ENCODE results near the gene SNAI3. TPM values are rescaled to one million over a fixed set of nuclear protein-coding genes. Genes with fewer than 3 reads are reported as not detected.

Gene SNAI3
- total RNA-seq, 4 donors from 2014 or later = 0.70 to 0.80 TPM; not detected in 2

DNA sequence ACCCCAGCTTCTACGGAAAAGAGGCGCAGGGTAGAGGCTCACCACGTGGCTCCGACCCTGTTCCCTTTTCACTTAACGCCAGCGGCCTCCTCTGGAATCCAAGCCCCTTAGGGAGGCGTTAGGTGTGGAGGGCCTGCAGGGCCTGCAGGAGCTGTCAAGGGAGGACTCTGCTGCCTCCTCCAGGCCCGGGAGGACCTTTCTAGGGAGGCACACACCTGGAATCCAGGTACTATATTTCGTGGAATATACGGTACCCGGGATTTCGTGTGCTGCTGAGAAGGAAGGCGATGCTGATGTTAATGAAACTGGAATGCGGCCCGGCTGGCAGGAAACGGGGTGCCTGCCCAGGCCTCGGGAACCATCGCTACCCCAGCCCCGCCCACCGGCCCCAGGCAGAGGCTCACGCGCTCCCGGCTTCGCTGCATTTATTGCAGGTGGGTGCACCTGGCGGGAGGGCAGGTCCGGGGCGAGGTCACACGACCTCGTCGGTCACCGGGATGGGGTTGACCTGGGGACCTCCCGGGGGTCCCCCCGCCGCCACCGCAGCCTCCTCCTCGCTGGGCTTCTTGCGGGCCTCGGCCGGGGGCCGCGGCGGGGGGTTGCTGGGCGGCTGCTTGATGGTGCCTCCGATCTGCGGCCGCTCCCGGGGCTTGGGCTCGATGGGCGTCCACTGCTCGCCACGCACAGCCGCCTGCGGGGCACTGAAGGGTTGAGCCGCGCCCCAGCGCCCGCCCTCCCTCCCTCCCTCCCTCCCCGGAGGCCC lies 43.2 kb downstream of the SNAI3 start:
- peaks cover 0 to 14% (median 0%) of the 10 kb centered on the region in 3 donors for H3K36me3 ChIP-seq
- no peak for DNase-seq
- H3K27me3 ChIP-seq = no peaks in the 10 kb centered on the region
- peaks cover 0 to 50% (median 18%) of the 10 kb centered on the region in 4 donors for H3K4me1 ChIP-seq
- TF ChIP-seq POLR2A (IDR thresholded peaks at IDR 0.05) (no peak), CTCF (IDR thresholded peaks at IDR 0.05) (no peak)
- no peak overlapping the region for H3K27ac ChIP-seq
- no peaks in the 10 kb centered on the region for H3K9me3 ChIP-seq
- no peak overlapping the region for H3K4me3 ChIP-seq

DNA sequence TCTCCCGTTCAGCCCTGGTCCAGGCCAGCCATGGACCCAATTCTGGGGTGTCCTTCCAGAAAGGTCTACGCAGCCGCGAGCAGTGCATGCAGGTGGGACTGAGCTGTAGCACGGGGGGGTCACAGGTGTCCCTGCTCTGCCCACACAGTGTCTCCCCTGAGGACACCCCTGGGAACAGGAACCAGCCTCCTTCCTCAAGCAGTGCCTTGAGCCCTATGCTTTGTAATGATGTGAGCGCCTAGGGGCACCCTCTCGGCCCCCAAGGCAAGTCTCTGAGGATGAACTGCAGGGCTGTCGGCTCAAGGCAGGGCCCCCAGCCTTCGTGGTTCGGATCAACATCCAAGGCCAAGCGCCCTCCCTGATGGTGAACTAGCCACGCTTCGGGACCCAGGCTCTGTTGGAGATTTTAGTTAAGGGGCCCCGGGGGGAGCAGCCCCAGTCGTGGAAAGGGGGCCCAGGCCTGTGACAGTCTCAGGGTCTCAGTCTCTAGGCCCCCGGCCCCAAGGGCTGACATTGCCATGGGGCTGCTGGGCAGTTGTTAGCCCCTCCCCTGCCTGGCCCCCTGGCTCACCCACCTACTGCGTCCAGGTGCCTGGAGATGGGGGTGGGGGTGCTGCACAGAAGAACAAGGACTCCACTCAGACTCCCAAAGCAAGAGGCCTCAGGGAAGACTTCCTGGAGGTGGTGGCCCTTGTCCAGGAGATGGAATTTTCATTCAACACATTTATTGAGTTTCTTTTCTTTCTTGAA lies 45.6 kb downstream of the SNAI3 start:
- Histone ChIP-seq H3K36me3 (peaks cover 0 to 8% (median 0%) of the 10 kb centered on the region in 3 donors), H3K4me3 (no peak overlapping the region), H3K27me3 (no peaks in the 10 kb centered on the region), H3K9me3 (no peaks in the 10 kb centered on the region), H3K27ac (no peak overlapping the region), H3K4me1 (peaks cover 0 to 41% (median 16%) of the 10 kb centered on the region in 4 donors)
- TF ChIP-seq POLR2A (IDR thresholded peaks at IDR 0.05) = no peak
- no peak for TF ChIP-seq CTCF (IDR thresholded peaks at IDR 0.05)
- peak in 2 of 3 donors; percentile 53 to 61 for DNase-seq

GRCh38 chr16:88640039-88640495 lies 46.2 kb downstream of the SNAI3 start:
- H3K27ac ChIP-seq = peak overlapping the region in 1 of 4 donors; percentile 31
- H3K9me3 ChIP-seq = no peaks in the 10 kb centered on the region
- no peaks in the 10 kb centered on the region for H3K27me3 ChIP-seq
- H3K4me3 ChIP-seq = peak overlapping the region in 1 of 4 donors; percentile 16
- H3K4me1 ChIP-seq = peaks cover 0 to 45% (median 16%) of the 10 kb centered on the region in 4 donors
- DNase-seq = no peak
- peaks cover 0 to 4% (median 0%) of the 10 kb centered on the region in 3 donors for H3K36me3 ChIP-seq
- TF ChIP-seq POLR2A (IDR thresholded peaks at IDR 0.05) (no peak), CTCF (IDR thresholded peaks at IDR 0.05) (no peak)

DNA sequence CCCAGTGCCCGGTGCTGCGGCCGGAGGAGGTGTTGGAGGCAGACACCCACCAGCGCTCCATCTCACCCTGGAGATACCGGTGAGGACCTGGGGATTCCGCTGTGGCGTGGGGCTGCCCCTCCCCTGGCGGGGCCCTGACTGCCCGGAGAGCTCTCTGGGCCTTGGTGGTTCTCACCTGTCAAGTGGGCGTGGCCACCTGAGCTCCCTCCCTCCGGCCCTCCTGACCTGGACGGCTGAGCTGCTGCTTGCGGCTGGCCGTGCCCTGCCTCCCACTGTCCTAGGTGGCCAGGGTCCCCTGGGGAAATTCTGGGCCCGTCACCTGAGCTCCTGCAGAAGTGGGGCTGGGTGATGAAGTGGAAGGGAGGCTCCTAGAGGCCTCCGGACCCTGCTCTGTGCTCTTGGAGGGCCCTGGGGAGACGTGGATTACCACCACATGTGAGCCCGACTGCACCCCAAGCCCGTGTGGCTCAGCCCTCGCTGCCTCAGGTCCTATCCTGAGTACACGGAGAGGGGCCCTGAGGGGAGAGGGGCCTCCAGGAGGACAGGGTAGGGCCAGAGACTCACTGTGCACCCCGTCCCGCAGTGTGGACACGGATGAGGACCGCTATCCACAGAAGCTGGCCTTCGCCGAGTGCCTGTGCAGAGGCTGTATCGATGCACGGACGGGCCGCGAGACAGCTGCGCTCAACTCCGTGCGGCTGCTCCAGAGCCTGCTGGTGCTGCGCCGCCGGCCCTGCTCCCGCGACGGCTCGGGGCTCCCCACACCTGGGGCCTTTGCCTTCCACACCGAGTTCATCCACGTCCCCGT lies 46.9 kb downstream of the SNAI3 start:
- TF ChIP-seq CTCF (IDR thresholded peaks at IDR 0.05) = no peak
- TF ChIP-seq POLR2A (IDR thresholded peaks at IDR 0.05) = no peak
- peaks cover 0 to 52% (median 19%) of the 10 kb centered on the region in 4 donors for H3K4me1 ChIP-seq
- H3K36me3 ChIP-seq = peaks cover 0 to 4% (median 0%) of the 10 kb centered on the region in 3 donors
- peak overlapping the region in 1 of 4 donors; percentile 31 for H3K27ac ChIP-seq
- peak; percentile 61 to 83 (median 77) for DNase-seq
- no peaks in the 10 kb centered on the region for H3K27me3 ChIP-seq
- no peaks in the 10 kb centered on the region for H3K9me3 ChIP-seq
- peak overlapping the region in 1 of 4 donors; percentile 16 for H3K4me3 ChIP-seq

All from Peyer's patch (tissue), 4 donors.